MM.1S (cell line): Measurements from ENCODE around the gene PCSK1.

ENCODE experiments used
- DNase-seq: peaks from one replicate; pipeline ENCODE4 v3.0.0-alpha.2; 2015
- H2AFZ ChIP-seq: fragments of 300-600 bp; sonication (generic); 2 replicates; pipeline ENCODE4 v1.6.0; 2016; ENCODE audit warnings: antibody characterized with exemption, low read length
- H3F3A ChIP-seq: fragments of 300-600 bp; sonication (generic); 2 replicates; pipeline ENCODE4 v1.6.1; 2016; ENCODE audit warnings: mild to moderate bottlenecking, antibody characterized with exemption, low read length, moderate library complexity, mixed read lengths; ENCODE audit not compliant: insufficient read depth
- H3K27ac ChIP-seq: fragments of 300-600 bp; sonication (generic); 2 replicates; pipeline ENCODE4 v1.5.1; 2016; ENCODE audit warnings: mild to moderate bottlenecking, low read length
- H3K27me3 ChIP-seq: fragments of 300-600 bp; sonication (generic); replicated peaks from 2 replicates; pipeline ENCODE4 v1.6.0; 2016; ENCODE audit warnings: low read length; ENCODE audit not compliant: insufficient read depth
- H3K36me3 ChIP-seq: fragments of 300-600 bp; sonication (generic); replicated peaks from 2 replicates; pipeline ENCODE4 v1.6.1; 2016; ENCODE audit warnings: mild to moderate bottlenecking, low read length, mixed read lengths; ENCODE audit not compliant: insufficient read depth
- H3K4me1 ChIP-seq: fragments of 300-600 bp; sonication (generic); 2 replicates; pipeline ENCODE4 v1.6.1; 2016; ENCODE audit warnings: low read length, mixed read lengths
- H3K4me2 ChIP-seq: fragments of 300-600 bp; sonication (generic); 2 replicates; pipeline ENCODE4 v1.6.0; 2016; ENCODE audit warnings: low read depth, low read length
- H3K4me3 ChIP-seq: fragments of 300-600 bp; sonication (generic); 2 replicates; pipeline ENCODE4 v1.5.1; 2016; ENCODE audit warnings: low read length, mixed read lengths
- H3K79me2 ChIP-seq: fragments of 300-600 bp; sonication (generic); 2 replicates; pipeline ENCODE4 v1.6.1; 2016; ENCODE audit warnings: mixed run types, low read length, mixed read lengths
- H3K9ac ChIP-seq: fragments of 300-600 bp; sonication (generic); 2 replicates; pipeline ENCODE4 v1.6.1; 2016; ENCODE audit warnings: low read length, mixed read lengths
- H3K9me2 ChIP-seq: fragments of 300-600 bp; sonication (generic); replicated peaks from 2 replicates; pipeline ENCODE4 v1.6.1; 2016; ENCODE audit warnings: mild to moderate bottlenecking, low read length, mixed read lengths; ENCODE audit not compliant: insufficient read depth
- H3K9me3 ChIP-seq: fragments of 300-600 bp; sonication (generic); replicated peaks from 2 replicates; pipeline ENCODE4 v1.6.1; 2016; ENCODE audit warnings: mild to moderate bottlenecking, low read length, mixed read lengths; ENCODE audit not compliant: insufficient read depth
- H4K20me1 ChIP-seq: fragments of 300-600 bp; sonication (generic); 2 replicates; pipeline ENCODE4 v1.6.1; 2016; ENCODE audit warnings: mild to moderate bottlenecking, low read length, moderate library complexity, mixed read lengths; ENCODE audit not compliant: insufficient read depth
- EZH2 ChIP-seq: fragments of 300-600 bp; sonication (generic); optimal IDR thresholded peaks from 2 replicates; pipeline ENCODE3; 2017; ENCODE audit warnings: low read depth, mild to moderate bottlenecking, antibody characterized with exemption, low read length, mixed read lengths
- EZH2phosphoT487 ChIP-seq: fragments of 300-600 bp; sonication (generic); IDR thresholded peaks from 2 replicates; pipeline ENCODE4 v1.6.1; 2018; ENCODE audit warnings: antibody characterized with exemption, low read length
- TF ChIP-seq, protein P1 (sequence below): fragments of 300-600 bp; sonication (generic); IDR thresholded peaks from 2 replicates; pipeline ENCODE4 v1.5.1; 2016; ENCODE audit warnings: antibody characterized with exemption, low read length, mixed read lengths

Gene PCSK1

DNA sequence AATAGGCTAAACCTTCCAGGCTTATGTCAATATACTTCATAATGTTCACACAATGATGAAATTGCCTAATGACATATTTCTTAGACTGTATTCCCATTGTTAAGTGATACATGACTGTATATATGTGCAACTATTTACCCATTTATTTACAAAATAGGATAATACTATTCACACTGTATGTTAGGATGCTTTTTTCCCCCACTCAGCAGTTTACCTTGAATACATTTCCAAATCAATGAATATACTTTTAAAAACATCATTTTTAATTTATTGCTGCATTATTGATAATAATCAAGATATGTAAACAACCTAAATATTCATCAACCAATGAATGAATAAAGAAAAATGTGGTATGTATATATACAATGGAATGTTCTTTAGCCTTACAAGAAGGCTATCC is 55.5 kb downstream of the PCSK1 start:
- no peaks in the 10 kb centered on the region for H3K9me2 ChIP-seq
- no peak overlapping the region for H3K4me3 ChIP-seq
- no peaks in the 10 kb centered on the region for H3K79me2 ChIP-seq
- H3K27me3 ChIP-seq, result no peaks in the 10 kb centered on the region
- H3K36me3 ChIP-seq, result no peaks in the 10 kb centered on the region
- H3K4me1 ChIP-seq, result no peaks in the 10 kb centered on the region
- no peak overlapping the region for H2AFZ ChIP-seq
- DNase-seq, result no peak
- no peak overlapping the region for H3K9ac ChIP-seq
- H4K20me1 ChIP-seq, result no peaks in the 10 kb centered on the region
- no peak overlapping the region for H3K27ac ChIP-seq
- no peak for TF ChIP-seq EZH2phosphoT487
- TF ChIP-seq, protein P1, sequence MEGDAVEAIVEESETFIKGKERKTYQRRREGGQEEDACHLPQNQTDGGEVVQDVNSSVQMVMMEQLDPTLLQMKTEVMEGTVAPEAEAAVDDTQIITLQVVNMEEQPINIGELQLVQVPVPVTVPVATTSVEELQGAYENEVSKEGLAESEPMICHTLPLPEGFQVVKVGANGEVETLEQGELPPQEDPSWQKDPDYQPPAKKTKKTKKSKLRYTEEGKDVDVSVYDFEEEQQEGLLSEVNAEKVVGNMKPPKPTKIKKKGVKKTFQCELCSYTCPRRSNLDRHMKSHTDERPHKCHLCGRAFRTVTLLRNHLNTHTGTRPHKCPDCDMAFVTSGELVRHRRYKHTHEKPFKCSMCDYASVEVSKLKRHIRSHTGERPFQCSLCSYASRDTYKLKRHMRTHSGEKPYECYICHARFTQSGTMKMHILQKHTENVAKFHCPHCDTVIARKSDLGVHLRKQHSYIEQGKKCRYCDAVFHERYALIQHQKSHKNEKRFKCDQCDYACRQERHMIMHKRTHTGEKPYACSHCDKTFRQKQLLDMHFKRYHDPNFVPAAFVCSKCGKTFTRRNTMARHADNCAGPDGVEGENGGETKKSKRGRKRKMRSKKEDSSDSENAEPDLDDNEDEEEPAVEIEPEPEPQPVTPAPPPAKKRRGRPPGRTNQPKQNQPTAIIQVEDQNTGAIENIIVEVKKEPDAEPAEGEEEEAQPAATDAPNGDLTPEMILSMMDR, result no peak
- no peak for TF ChIP-seq EZH2
- no peak overlapping the region for H3K4me2 ChIP-seq
- no peaks in the 10 kb centered on the region for H3K9me3 ChIP-seq
- H3F3A ChIP-seq, result no peaks in the 10 kb centered on the region

DNA sequence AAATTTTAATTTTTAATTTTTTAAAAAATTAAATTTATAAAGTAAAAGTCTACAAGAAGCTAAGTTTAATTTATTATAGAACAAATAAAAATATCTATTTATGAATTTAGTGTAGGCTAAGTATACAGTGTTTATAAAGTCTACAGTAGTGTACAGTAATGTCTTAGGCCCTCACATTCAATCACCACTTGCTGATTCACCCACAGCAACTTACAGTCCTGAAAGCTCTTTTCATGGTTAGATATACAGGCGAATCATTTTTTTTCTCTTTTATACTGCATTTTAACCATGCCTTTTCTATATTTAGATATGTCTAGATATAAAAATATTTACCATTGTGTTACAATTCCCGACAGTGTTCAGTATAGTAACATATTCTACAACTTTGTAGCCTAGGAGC is 55.9 kb downstream of the PCSK1 start:
- Histone ChIP-seq H4K20me1 (no peaks in the 10 kb centered on the region), H3K27ac (no peak overlapping the region), H3K36me3 (no peaks in the 10 kb centered on the region), H3K9me3 (no peaks in the 10 kb centered on the region), H3K4me3 (no peak overlapping the region), H2AFZ (no peak overlapping the region), H3K79me2 (no peaks in the 10 kb centered on the region), H3K9ac (no peak overlapping the region), H3K4me1 (no peaks in the 10 kb centered on the region), H3K9me2 (no peaks in the 10 kb centered on the region), H3K4me2 (no peak overlapping the region), H3K27me3 (no peaks in the 10 kb centered on the region), H3F3A (no peaks in the 10 kb centered on the region)
- no peak for DNase-seq
- TF ChIP-seq, protein P1, result no peak
- TF ChIP-seq EZH2phosphoT487 (no peak), EZH2 (no peak)

DNA sequence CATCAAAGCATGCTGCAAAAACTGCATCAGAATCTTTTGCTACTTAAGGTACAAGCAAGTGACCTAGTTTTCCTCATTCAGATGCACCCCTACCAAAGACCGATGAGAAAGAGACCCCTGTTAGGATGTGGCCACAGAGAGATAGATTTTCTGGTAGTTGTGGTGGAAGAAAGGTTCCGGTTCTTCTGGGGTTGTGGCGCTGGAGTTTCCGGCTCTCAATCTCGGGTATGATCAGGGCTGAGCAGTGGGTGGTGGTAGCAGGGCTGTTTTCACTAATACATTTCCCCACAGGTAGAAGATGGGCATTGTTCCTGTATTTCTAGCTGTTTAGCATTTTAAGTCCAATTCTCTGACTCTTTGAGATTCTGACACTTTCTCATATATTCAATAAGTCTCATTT is 58.4 kb downstream of the PCSK1 start:
- Histone ChIP-seq H2AFZ (no peak overlapping the region), H3K9ac (no peak overlapping the region), H3K79me2 (no peaks in the 10 kb centered on the region), H3K4me2 (no peak overlapping the region), H3K9me2 (no peaks in the 10 kb centered on the region), H3K27ac (no peak overlapping the region), H4K20me1 (no peaks in the 10 kb centered on the region), H3K4me1 (no peaks in the 10 kb centered on the region), H3F3A (no peaks in the 10 kb centered on the region), H3K36me3 (no peaks in the 10 kb centered on the region), H3K4me3 (no peak overlapping the region), H3K27me3 (no peaks in the 10 kb centered on the region), H3K9me3 (no peaks in the 10 kb centered on the region)
- TF ChIP-seq, protein P1, result no peak
- no peak for TF ChIP-seq EZH2phosphoT487
- no peak for TF ChIP-seq EZH2
- no peak for DNase-seq
